ENCODE data around the gene DMRTC2.

The DMRTC2 gene

GRCh38 chr19:41804336-41804735 lies 40.5 kb upstream of the DMRTC2 start:
- Histone ChIP-seq H3K4me3 (no peak overlapping the region), H3K27ac (no peak overlapping the region)
- DNase-seq (ENCODE audit: low spot score): no peak
- TF ChIP-seq, protein P1, sequence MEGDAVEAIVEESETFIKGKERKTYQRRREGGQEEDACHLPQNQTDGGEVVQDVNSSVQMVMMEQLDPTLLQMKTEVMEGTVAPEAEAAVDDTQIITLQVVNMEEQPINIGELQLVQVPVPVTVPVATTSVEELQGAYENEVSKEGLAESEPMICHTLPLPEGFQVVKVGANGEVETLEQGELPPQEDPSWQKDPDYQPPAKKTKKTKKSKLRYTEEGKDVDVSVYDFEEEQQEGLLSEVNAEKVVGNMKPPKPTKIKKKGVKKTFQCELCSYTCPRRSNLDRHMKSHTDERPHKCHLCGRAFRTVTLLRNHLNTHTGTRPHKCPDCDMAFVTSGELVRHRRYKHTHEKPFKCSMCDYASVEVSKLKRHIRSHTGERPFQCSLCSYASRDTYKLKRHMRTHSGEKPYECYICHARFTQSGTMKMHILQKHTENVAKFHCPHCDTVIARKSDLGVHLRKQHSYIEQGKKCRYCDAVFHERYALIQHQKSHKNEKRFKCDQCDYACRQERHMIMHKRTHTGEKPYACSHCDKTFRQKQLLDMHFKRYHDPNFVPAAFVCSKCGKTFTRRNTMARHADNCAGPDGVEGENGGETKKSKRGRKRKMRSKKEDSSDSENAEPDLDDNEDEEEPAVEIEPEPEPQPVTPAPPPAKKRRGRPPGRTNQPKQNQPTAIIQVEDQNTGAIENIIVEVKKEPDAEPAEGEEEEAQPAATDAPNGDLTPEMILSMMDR (IDR thresholded peaks at IDR 0.05): no peak

DNA sequence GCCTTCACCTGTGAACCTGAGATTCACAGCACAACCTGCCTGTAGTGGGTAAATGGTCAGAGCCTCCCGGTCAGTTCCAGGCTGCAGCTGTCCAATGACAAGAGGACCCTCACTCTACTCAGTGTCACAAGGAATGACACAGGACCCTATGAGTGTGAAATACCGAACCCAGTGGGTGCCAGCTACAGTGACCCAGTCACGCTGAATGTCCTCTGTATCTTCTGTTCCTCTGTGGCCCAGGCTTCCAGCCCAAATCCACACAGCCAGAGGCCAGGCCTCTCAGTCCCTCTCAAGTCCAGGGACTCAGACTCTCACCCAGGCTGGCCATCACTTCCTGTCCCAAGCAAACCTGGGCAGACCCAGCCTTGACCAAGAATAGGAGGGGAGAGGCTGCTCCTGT lies 37.7 kb upstream of the DMRTC2 start:
- DNase-seq (ENCODE audit: low spot score): no peak
- TF ChIP-seq, protein P1 (IDR thresholded peaks at IDR 0.05): no peak
- H3K4me3 ChIP-seq: no peak overlapping the region
- no peak overlapping the region for H3K27ac ChIP-seq

DNA sequence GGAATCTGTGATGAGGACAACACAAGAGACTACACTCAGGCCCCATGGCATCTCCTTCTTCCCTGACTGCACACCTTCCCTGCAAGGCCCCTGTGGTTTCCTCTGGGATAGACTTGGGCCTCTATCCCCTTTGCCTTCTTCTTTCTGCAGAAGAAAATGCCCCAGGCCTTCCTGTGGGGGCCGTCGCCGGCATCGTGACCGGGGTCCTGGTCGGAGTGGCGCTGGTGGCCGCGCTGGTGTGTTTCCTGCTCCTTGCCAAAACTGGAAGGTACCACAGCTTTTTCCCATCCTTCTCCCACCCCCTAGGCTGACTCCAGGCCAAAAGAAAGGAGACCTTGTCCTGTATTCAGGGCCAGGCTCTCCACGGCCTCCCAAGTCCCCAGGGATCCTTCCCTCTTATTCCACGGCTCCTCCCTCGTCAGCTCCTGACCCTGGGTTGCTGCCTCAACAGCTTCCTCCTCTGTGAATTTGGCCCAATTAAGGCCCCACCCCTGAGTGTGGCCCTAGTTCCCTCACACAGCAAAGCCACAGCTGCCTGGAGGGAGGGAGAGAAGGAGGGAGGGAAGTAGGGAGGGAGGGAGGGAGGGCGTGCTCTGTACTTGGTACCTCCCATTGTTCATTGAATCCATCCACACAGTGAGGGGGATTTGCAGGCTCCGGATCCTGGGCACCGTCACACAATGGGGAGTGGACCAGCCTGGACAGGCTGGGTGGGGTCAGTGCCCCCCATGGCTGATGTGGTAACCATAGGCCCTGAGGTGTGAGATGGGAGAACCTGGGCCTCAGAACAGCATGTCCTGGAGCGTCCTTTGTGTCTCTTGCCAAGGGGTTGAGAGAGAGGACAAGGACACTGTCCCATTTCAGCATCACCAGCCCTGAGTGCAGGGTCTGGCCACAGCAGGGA lies 35.9 kb upstream of the DMRTC2 start:
- no peak overlapping the region for H3K4me3 ChIP-seq
- TF ChIP-seq, protein P1 (IDR thresholded peaks at IDR 0.05): no peak
- DNase-seq (ENCODE audit: low spot score): no peak
- no peak overlapping the region for H3K27ac ChIP-seq

GRCh38 chr19:41810301-41810700 lies 34.5 kb upstream of the DMRTC2 start:
- Histone ChIP-seq H3K4me3 (no peak overlapping the region), H3K27ac (no peak overlapping the region)
- DNase-seq (ENCODE audit: low spot score): no peak
- TF ChIP-seq, protein P1 (IDR thresholded peaks at IDR 0.05): no peak

- peak overlapping the region in 1 of 2 donors; percentile 37 for H3K27ac ChIP-seq
These were observed 33.8 kb upstream of the DMRTC2 start for GRCh38 chr19:41811036-41811435.

GRCh38 chr19:41811981-41812380 lies 32.9 kb upstream of the DMRTC2 start:
- TF ChIP-seq, protein P1 (IDR thresholded peaks at IDR 0.05): no peak
- no peak overlapping the region for H3K4me3 ChIP-seq
- H3K27ac ChIP-seq: no peak overlapping the region
- DNase-seq (ENCODE audit: low spot score): no peak

More at GRCh38 chr19:41811036-41811435, 33.8 kb upstream of the DMRTC2 start:
- H3K4me3 ChIP-seq: no peak overlapping the region
- no peak for DNase-seq (ENCODE audit: low spot score)
- TF ChIP-seq, protein P1 (IDR thresholded peaks at IDR 0.05): no peak

GRCh38 chr19:41813911-41814310 lies 30.9 kb upstream of the DMRTC2 start:
- Histone ChIP-seq H3K27ac (no peak overlapping the region), H3K4me3 (no peak overlapping the region)
- DNase-seq (ENCODE audit: low spot score): no peak
- TF ChIP-seq, protein P1 (IDR thresholded peaks at IDR 0.05): no peak

All from coronary artery (tissue), 2 donors.